Subcutaneous abdominal adipose tissue (tissue), 5 donors: ENCODE measurements around the gene PDCD1.
A peak's percentile ranks its signal among the peaks of the same experiment; 100 is the strongest.

Source experiments
- H3K27ac ChIP-seq: one replicate; pipeline ENCODE4 v1.7.0; 2013; ENCODE audit warnings: low read depth, mild to moderate bottlenecking, inconsistent platforms, low read length, moderate library complexity
- H3K27me3 ChIP-seq, 5 donors: one replicate each; pipeline ENCODE4 v1.7.0; 2013; ENCODE audit warnings: low read length in 5 of 5, inconsistent platforms in 1 of 5; ENCODE audit not compliant: control insufficient read depth in 5 of 5, insufficient read depth in 4 of 5
- H3K36me3 ChIP-seq, 5 donors: one replicate each; pipeline ENCODE4 v1.7.0; 2013; ENCODE audit warnings: low read length in 5 of 5; ENCODE audit not compliant: control insufficient read depth in 5 of 5, insufficient read depth in 5 of 5
- H3K4me1 ChIP-seq, 5 donors: one replicate each; pipeline ENCODE4 v1.7.0; 2013; ENCODE audit warnings: low read length in 5 of 5, mild to moderate bottlenecking in 3 of 5, moderate library complexity in 1 of 5; ENCODE audit not compliant: control insufficient read depth in 5 of 5, insufficient read depth in 5 of 5
- H3K4me3 ChIP-seq, 5 donors: one replicate each; pipeline ENCODE4 v1.7.0; 2013; ENCODE audit warnings: low read length in 5 of 5, low read depth in 1 of 5
- H3K9ac ChIP-seq, 5 donors: one replicate each; pipeline ENCODE4 v1.7.0; 2013; ENCODE audit warnings: low read length in 5 of 5, mild to moderate bottlenecking in 4 of 5, moderate library complexity in 3 of 5
- H3K9me3 ChIP-seq, 5 donors: one replicate each; pipeline ENCODE4 v1.7.0; 2013; ENCODE audit warnings: low read length in 5 of 5; ENCODE audit not compliant: control insufficient read depth in 5 of 5
- donor health status: healthy.
- donor health status: healthy.
- donor health status: healthy.
- donor health status: healthy.
- donor health status: healthy.

PDCD1 gene

GRCh38 chr2:241844066-241844728 is 14.5 kb downstream of the PDCD1 start:
- H3K27ac ChIP-seq: peak overlapping the region; percentile 41
- H3K9me3 ChIP-seq: no peaks in the 10 kb centered on the region
- H3K36me3 ChIP-seq: no peaks in the 10 kb centered on the region
- H3K4me3 ChIP-seq: peak overlapping the region in 4 of 5 donors; percentile 17 to 62 (median 58)
- H3K9ac ChIP-seq: peak overlapping the region in 4 of 5 donors; percentile 8 to 68 (median 61)
- H3K4me1 ChIP-seq: peaks cover 0 to 27% (median 19%) of the 10 kb centered on the region in 5 donors
- peaks cover 0 to 2% (median 0%) of the 10 kb centered on the region in 5 donors for H3K27me3 ChIP-seq

- peak overlapping the region in 4 of 5 donors; percentile 17 to 58 (median 48) for H3K4me3 ChIP-seq
- no peaks in the 10 kb centered on the region for H3K36me3 ChIP-seq
- H3K27me3 ChIP-seq: peaks cover 0 to 2% (median 0%) of the 10 kb centered on the region in 5 donors
- no peaks in the 10 kb centered on the region for H3K9me3 ChIP-seq
- H3K4me1 ChIP-seq: peaks cover 0 to 27% (median 19%) of the 10 kb centered on the region in 5 donors
- peak overlapping the region in 3 of 5 donors; percentile 41 to 61 (median 45) for H3K9ac ChIP-seq
- peak overlapping the region; percentile 62 for H3K27ac ChIP-seq
These were observed 15.2 kb downstream of the PDCD1 start for GRCh38 chr2:241843321-241844065.

GRCh38 chr2:241842620-241843211 is 16.0 kb downstream of the PDCD1 start:
- H3K9me3 ChIP-seq: no peaks in the 10 kb centered on the region
- H3K36me3 ChIP-seq: no peaks in the 10 kb centered on the region
- peaks cover 0 to 27% (median 19%) of the 10 kb centered on the region in 5 donors for H3K4me1 ChIP-seq
- H3K27ac ChIP-seq: peak overlapping the region; percentile 62
- peak overlapping the region in 4 of 5 donors; percentile 17 to 58 (median 48) for H3K4me3 ChIP-seq
- H3K27me3 ChIP-seq: peaks cover 0 to 2% (median 0%) of the 10 kb centered on the region in 5 donors
- H3K9ac ChIP-seq: peak overlapping the region in 3 of 5 donors; percentile 41 to 61 (median 45)

GRCh38 chr2:241842067-241842415 is 16.7 kb downstream of the PDCD1 start:
- H3K4me1 ChIP-seq: peaks cover 0 to 27% (median 19%) of the 10 kb centered on the region in 5 donors
- no peak overlapping the region for H3K4me3 ChIP-seq
- no peak overlapping the region for H3K27ac ChIP-seq
- no peak overlapping the region for H3K9ac ChIP-seq
- no peaks in the 10 kb centered on the region for H3K36me3 ChIP-seq
- H3K27me3 ChIP-seq: peaks cover 0 to 2% (median 0%) of the 10 kb centered on the region in 5 donors
- no peaks in the 10 kb centered on the region for H3K9me3 ChIP-seq

- Histone ChIP-seq H3K4me1 (peaks cover 0 to 27% (median 19%) of the 10 kb centered on the region in 5 donors), H3K4me3 (no peak overlapping the region), H3K36me3 (no peaks in the 10 kb centered on the region), H3K27me3 (peaks cover 0 to 2% (median 0%) of the 10 kb centered on the region in 5 donors), H3K27ac (no peak overlapping the region), H3K9me3 (no peaks in the 10 kb centered on the region), H3K9ac (no peak overlapping the region)
These were observed 17.3 kb downstream of the PDCD1 start for GRCh38 chr2:241841181-241842066.

- H3K4me3 ChIP-seq: no peak overlapping the region
- H3K27me3 ChIP-seq: no peaks in the 10 kb centered on the region
- H3K9me3 ChIP-seq: no peaks in the 10 kb centered on the region
- peaks cover 0 to 1% (median 0%) of the 10 kb centered on the region in 5 donors for H3K4me1 ChIP-seq
- H3K9ac ChIP-seq: no peak overlapping the region
- no peaks in the 10 kb centered on the region for H3K36me3 ChIP-seq
- H3K27ac ChIP-seq: no peak overlapping the region
These were observed 21.3 kb downstream of the PDCD1 start for GRCh38 chr2:241837197-241837965.

- no peaks in the 10 kb centered on the region for H3K36me3 ChIP-seq
- H3K27me3 ChIP-seq: no peaks in the 10 kb centered on the region
- peaks cover 0 to 4% (median 2%) of the 10 kb centered on the region in 5 donors for H3K9me3 ChIP-seq
- H3K4me1 ChIP-seq: no peaks in the 10 kb centered on the region
- H3K27ac ChIP-seq: no peak overlapping the region
- H3K9ac ChIP-seq: no peak overlapping the region
- no peak overlapping the region for H3K4me3 ChIP-seq
These were observed 22.4 kb downstream of the PDCD1 start for GRCh38 chr2:241836292-241836691.

- Histone ChIP-seq H3K27ac (no peak overlapping the region), H3K4me3 (no peak overlapping the region), H3K27me3 (no peaks in the 10 kb centered on the region), H3K9me3 (peaks cover 0 to 10% (median 3%) of the 10 kb centered on the region in 5 donors), H3K36me3 (no peaks in the 10 kb centered on the region), H3K4me1 (no peaks in the 10 kb centered on the region), H3K9ac (no peak overlapping the region)
These were observed 23.1 kb downstream of the PDCD1 start for GRCh38 chr2:241835611-241836010.
